ENCODE results near the gene CPN2.

DNA sequence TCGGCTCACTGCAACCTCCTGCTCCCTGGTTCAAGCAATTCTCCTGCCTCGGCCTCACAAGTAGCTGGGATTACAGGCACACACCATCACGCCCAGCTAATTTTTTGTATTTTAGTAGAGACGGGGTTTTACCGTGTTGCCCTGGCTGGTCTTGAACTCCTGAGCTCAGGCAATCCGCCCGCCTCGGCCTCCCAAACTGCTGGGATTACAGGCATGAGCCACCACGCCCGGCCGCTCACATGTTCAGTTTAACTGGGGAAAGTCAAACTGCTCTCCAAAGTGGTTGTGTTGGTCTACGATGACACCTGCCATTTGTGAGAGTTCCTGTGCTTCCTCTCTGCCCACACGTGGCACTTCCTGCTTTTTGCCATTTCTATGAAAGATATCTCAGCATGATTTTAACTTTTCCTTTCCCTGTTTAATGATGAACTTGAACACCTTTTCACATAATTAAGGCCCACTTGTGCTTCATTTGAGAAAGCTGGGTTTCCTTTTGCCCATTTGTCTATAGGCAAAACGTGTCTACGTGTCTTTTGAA, 48.8 kb upstream of the CPN2 start:
- TF ChIP-seq SUZ12 (IDR thresholded peaks at IDR 0.05) = no peak
- TF ChIP-seq, protein P1, sequence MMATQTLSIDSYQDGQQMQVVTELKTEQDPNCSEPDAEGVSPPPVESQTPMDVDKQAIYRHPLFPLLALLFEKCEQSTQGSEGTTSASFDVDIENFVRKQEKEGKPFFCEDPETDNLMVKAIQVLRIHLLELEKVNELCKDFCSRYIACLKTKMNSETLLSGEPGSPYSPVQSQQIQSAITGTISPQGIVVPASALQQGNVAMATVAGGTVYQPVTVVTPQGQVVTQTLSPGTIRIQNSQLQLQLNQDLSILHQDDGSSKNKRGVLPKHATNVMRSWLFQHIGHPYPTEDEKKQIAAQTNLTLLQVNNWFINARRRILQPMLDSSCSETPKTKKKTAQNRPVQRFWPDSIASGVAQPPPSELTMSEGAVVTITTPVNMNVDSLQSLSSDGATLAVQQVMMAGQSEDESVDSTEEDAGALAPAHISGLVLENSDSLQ (IDR thresholded peaks at IDR 0.05) = no peak

Measured in HEK293T (cell line).